Measurements from ENCODE around the gene C17orf107. TPM values are rescaled to one million over a fixed set of nuclear protein-coding genes. Genes with fewer than 3 reads are reported as not detected.

C17orf107 gene
- total RNA-seq, 2 experiments from 2014 or later, result 1.9 to 3.0 TPM

Other genes starting within 250 kb of the C17orf107 start
- 10 to 100 TPM; 73.8 to 74.7 TPM for gene PELP1, start 195.4 kb upstream of the C17orf107 start, total RNA-seq
- 100 to 1,000 TPM; 325 to 330 TPM for gene ARRB2, start 188.9 kb upstream of the C17orf107 start, total RNA-seq
- gene MED11, start 168.1 kb upstream of the C17orf107 start, total RNA-seq, result 10 to 100 TPM; 29.4 to 32.2 TPM
- gene ZMYND15, start 159.7 kb upstream of the C17orf107 start, total RNA-seq, result under 1 TPM in 1 of 2 experiments, not detected in 1; 0.17 TPM
- 1 to 10 TPM; 2.7 to 3.0 TPM for gene CXCL16, start 159.6 kb upstream of the C17orf107 start, total RNA-seq
- gene TM4SF5, start 127.7 kb upstream of the C17orf107 start, total RNA-seq, result not detected
- gene VMO1, start 113.2 kb upstream of the C17orf107 start, total RNA-seq, result not detected
- not detected for gene GLTPD2, start 110.6 kb upstream of the C17orf107 start, total RNA-seq
- gene PSMB6, start 103.4 kb upstream of the C17orf107 start, total RNA-seq, result 10 to 100 TPM; 81.4 to 83.1 TPM
- 10 to 100 TPM; 18.8 to 21.7 TPM for gene PLD2, start 92.4 kb upstream of the C17orf107 start, total RNA-seq
- gene MINK1, start 66.2 kb upstream of the C17orf107 start, total RNA-seq, result 100 to 1,000 TPM; 123 to 128 TPM
- 1 to 10 TPM in 1 of 2 experiments, under 1 TPM in 1; 0.65 to 1.1 TPM for gene CHRNE, start 3.6 kb downstream of the C17orf107 start, total RNA-seq
- not detected for gene GP1BA, start 32.7 kb downstream of the C17orf107 start, total RNA-seq
- 10 to 100 TPM; 67.6 to 78.1 TPM for gene SLC25A11, start 40.5 kb downstream of the C17orf107 start, total RNA-seq
- 100 to 1,000 TPM; 202 TPM for gene RNF167, start 40.7 kb downstream of the C17orf107 start, total RNA-seq
- gene PFN1, start 49.0 kb downstream of the C17orf107 start, total RNA-seq, result 1,000 to 10,000 TPM; 1,712 to 1,828 TPM
- 10 to 100 TPM; 31.4 to 32.9 TPM for gene ENO3, start 51.6 kb downstream of the C17orf107 start, total RNA-seq
- 10 to 100 TPM; 47.1 to 51.9 TPM for gene SPAG7, start 68.3 kb downstream of the C17orf107 start, total RNA-seq
- gene CAMTA2, start 88.1 kb downstream of the C17orf107 start, total RNA-seq, result 10 to 100 TPM; 62.0 to 67.7 TPM
- gene INCA1, start 98.0 kb downstream of the C17orf107 start, total RNA-seq, result under 1 TPM; 0.42 to 0.54 TPM
- gene KIF1C, start 98.4 kb downstream of the C17orf107 start, total RNA-seq, result 10 to 100 TPM; 35.5 to 37.3 TPM
- gene SLC52A1, start 135.9 kb downstream of the C17orf107 start, total RNA-seq, result 1 to 10 TPM in 1 of 2 experiments, under 1 TPM in 1; 0.85 to 1.4 TPM
- gene ZFP3, start 178.9 kb downstream of the C17orf107 start, total RNA-seq, result 1 to 10 TPM; 7.3 to 8.3 TPM
- 10 to 100 TPM in 1 of 2 experiments, 1 to 10 TPM in 1; 9.4 to 12.9 TPM for gene ZNF232, start 212.3 kb downstream of the C17orf107 start, total RNA-seq
- gene USP6, start 216.5 kb downstream of the C17orf107 start, total RNA-seq, result under 1 TPM; 0.06 to 0.11 TPM

Measured in activated naive CD8-positive, alpha-beta T cell treated with anti-CD3 and anti-CD28 coated beads, Interleukin-2, amount 10 ng/mL, durations not matched to agents 7 days and 5 days (primary cell).